ENCODE data around the gene LYRM1. TPM values are rescaled to one million over a fixed set of nuclear protein-coding genes. Genes with fewer than 3 reads are reported as not detected.

Gene LYRM1
- polyA plus RNA-seq, 1 experiment = 19.3 TPM

DNA sequence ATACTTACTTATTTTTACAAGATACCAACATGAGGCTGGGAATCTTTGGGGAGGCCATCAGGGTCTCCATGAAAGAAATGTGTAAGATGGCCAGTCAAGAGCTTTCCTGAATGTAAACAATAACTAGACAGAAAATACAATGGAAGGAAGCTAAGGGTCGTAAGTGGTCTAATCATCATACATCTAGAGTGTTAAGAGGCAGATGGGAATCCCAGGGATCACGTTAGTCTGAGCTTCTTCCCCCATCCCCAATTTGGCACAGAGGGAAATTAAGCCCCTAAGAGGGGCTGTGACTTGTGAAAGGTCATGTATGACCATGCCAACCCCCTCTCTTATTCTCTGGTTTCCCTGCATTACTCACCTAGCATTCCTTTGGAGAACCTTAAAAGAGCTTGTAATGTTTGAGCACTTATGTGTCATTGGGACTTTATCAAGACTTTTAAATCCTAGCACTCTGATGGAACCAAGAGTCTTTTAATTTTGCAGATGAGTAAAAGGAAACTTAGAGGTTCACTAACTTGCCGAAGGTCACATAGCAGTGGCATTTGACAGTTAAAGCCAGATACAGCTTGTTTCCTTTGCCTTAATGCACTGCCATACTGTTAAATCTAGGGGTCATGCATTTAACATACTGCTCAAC, 46.5 kb upstream of the LYRM1 start:
- TF ChIP-seq, protein P1, sequence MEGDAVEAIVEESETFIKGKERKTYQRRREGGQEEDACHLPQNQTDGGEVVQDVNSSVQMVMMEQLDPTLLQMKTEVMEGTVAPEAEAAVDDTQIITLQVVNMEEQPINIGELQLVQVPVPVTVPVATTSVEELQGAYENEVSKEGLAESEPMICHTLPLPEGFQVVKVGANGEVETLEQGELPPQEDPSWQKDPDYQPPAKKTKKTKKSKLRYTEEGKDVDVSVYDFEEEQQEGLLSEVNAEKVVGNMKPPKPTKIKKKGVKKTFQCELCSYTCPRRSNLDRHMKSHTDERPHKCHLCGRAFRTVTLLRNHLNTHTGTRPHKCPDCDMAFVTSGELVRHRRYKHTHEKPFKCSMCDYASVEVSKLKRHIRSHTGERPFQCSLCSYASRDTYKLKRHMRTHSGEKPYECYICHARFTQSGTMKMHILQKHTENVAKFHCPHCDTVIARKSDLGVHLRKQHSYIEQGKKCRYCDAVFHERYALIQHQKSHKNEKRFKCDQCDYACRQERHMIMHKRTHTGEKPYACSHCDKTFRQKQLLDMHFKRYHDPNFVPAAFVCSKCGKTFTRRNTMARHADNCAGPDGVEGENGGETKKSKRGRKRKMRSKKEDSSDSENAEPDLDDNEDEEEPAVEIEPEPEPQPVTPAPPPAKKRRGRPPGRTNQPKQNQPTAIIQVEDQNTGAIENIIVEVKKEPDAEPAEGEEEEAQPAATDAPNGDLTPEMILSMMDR (IDR thresholded peaks at IDR 0.05; ENCODE audit: insufficient read depth, low read depth, low read length) = no peak
- ChIA-PET CTCF (interaction anchor here (1.2 kb wide), 1 partner anchor 9 kb away, joined by 3 read pairs; no protein-coding TSS in a partner anchor), POLR2A (no interaction called here)
- no peak for DNase-seq (ENCODE audit: low read depth)
- Histone ChIP-seq H3K4me3 (ENCODE audit: low read depth, low read length) (no peak overlapping the region), H3K36me3 (ENCODE audit: control insufficient read depth, insufficient read depth, low read length) (peaks cover 4% of the 10 kb centered on the region; the same call in 1 of the 2 replicates), H3K27me3 (ENCODE audit: control insufficient read depth, insufficient read depth, low read length) (no peaks in the 10 kb centered on the region)

DNA sequence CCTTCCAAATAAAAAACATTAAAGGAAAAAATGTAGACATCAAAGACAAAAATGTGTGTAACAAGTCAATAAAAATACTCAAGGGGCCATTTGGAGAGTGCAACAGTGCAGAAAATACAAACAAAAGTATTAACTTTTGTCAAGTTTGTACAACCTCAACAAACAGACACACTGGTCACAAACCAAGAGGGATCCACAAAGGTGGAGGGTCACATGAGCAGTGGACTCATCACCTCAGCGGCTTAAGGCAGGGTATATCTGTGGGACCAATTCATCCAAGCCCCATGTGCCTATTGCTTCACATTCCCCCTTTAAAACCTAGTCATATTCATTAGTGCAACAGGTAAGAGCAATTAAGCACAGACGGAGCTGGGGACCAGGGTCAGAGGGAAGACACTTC, 45.6 kb upstream of the LYRM1 start:
- no peaks in the 10 kb centered on the region for H3K27me3 ChIP-seq (ENCODE audit: control insufficient read depth, insufficient read depth, low read length)
- H3K4me3 ChIP-seq (ENCODE audit: low read depth, low read length) = no peak overlapping the region
- DNase-seq (ENCODE audit: low read depth) = no peak
- POLR2A ChIA-PET = no interaction called here
- TF ChIP-seq, protein P1 (IDR thresholded peaks at IDR 0.05; ENCODE audit: insufficient read depth, low read depth, low read length) = no peak
- peaks cover 9% of the 10 kb centered on the region; the same call in 1 of the 2 replicates for H3K36me3 ChIP-seq (ENCODE audit: control insufficient read depth, insufficient read depth, low read length)
- CTCF ChIA-PET = interaction anchor here (1.9 kb wide), 1 partner anchor 13 kb away, joined by 4 read pairs; no protein-coding TSS in a partner anchor

DNA sequence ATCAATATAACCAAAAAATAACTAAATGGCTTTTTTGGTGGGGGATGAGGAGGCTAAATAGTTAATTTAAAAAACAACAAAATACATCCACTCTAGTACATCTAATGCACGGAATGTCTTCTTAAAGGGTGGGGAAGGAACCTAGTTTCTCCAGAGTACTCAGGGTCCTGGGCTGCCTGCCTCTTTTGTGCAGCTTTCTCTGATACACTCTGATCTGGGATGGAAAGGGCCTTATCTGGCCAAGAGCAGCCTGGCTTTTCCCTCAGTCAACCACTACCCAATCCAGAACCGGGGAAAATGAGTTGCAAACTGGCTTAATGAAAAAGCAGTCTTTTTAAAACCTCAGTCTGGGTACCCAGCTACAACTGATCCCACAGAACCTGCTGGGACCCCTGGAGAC, 43.3 kb upstream of the LYRM1 start:
- Histone ChIP-seq H3K4me3 (ENCODE audit: low read depth, low read length) (no peak overlapping the region), H3K36me3 (ENCODE audit: control insufficient read depth, insufficient read depth, low read length) (peaks cover 21% of the 10 kb centered on the region), H3K27me3 (ENCODE audit: control insufficient read depth, insufficient read depth, low read length) (no peaks in the 10 kb centered on the region)
- no peak for DNase-seq (ENCODE audit: low read depth)
- TF ChIP-seq, protein P1 (IDR thresholded peaks at IDR 0.05; ENCODE audit: insufficient read depth, low read depth, low read length) = no peak
- ChIA-PET CTCF (interaction anchor here (0.9 kb wide), 1 partner anchor 9 kb away, joined by 3 read pairs; no protein-coding TSS in a partner anchor), POLR2A (no interaction called here)

DNA sequence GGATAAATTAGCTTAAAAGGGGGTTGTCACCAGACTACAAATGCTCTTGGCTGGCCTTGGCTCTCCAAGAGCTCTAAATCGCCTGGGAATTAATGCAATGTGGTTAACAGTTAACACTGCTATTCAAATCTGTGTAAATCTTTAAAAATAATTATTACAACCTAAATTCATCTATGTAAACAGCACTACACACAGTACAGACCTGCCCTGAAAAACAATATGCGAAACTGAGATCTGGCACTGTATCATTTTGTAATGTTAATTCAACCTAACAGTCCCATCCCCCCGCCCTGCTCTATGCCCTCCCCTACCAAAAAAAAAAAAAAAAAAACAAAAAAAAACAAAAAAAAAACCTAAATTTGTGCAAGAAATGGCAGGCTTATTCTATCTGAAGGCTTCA, 41.3 kb upstream of the LYRM1 start:
- H3K4me3 ChIP-seq (ENCODE audit: low read depth, low read length) = no peak overlapping the region
- no peaks in the 10 kb centered on the region for H3K27me3 ChIP-seq (ENCODE audit: control insufficient read depth, insufficient read depth, low read length)
- peaks cover 22% of the 10 kb centered on the region for H3K36me3 ChIP-seq (ENCODE audit: control insufficient read depth, insufficient read depth, low read length)
- ChIA-PET POLR2A (no interaction called here), CTCF (no interaction called here)
- no peak for DNase-seq (ENCODE audit: low read depth)
- TF ChIP-seq, protein P1 (IDR thresholded peaks at IDR 0.05; ENCODE audit: insufficient read depth, low read depth, low read length) = no peak

DNA sequence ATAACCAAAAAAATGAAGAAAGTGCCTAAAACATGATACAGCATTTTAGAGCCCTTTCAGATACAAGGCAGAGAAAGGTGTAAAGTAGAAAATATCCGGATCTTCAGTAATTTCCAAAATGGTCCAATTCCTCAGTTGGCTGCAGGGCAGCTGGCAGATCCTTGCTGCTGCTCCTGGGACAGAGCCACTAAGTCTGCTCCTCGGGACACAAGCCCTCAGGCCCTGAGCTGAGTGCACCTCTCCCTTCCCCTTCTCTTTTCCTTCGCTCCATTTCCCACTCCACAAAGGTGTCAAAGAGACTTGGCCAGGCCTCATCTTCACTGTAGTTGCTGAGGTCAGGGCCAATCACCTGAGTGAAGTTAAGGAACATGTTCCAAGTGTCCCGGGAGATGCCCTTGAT, 40.9 kb upstream of the LYRM1 start:
- ChIA-PET POLR2A (no interaction called here), CTCF (no interaction called here)
- Histone ChIP-seq H3K36me3 (ENCODE audit: control insufficient read depth, insufficient read depth, low read length) (peaks cover 22% of the 10 kb centered on the region), H3K27me3 (ENCODE audit: control insufficient read depth, insufficient read depth, low read length) (no peaks in the 10 kb centered on the region), H3K4me3 (ENCODE audit: low read depth, low read length) (no peak overlapping the region)
- TF ChIP-seq, protein P1 (IDR thresholded peaks at IDR 0.05; ENCODE audit: insufficient read depth, low read depth, low read length) = no peak
- no peak for DNase-seq (ENCODE audit: low read depth)
